Stimulated activated CD8-positive, alpha-beta memory T cell treated with anti-CD3 and anti-CD28 coated beads, Interleukin-2, amount 100 ng/mL, for 1 hour (primary cell): ENCODE results near the gene SYNPO2.
"Not testable (repeated sequence)": the region's sequence is repeated elsewhere in the genome, so short reads cannot be mapped to it uniquely, and the experiment has no call there.

Experiments used
- DNase-seq, 2 donors: peaks; one replicate each; pipeline ENCODE4 v3.0.0-alpha.2; 2020; ENCODE audit warnings: low read depth in 2 of 2

Gene SYNPO2

GRCh38 chr4:118997601-118998000 lies 108.9 kb downstream of the SYNPO2 start:
- no peak for DNase-seq

GRCh38 chr4:118999919-119000318 lies 111.3 kb downstream of the SYNPO2 start:
- DNase-seq = no peak

- no peak for DNase-seq
Measured at GRCh38 chr4:119000400-119000799, 111.7 kb downstream of the SYNPO2 start.

- DNase-seq = no peak
Measured at GRCh38 chr4:119002476-119002875, 113.8 kb downstream of the SYNPO2 start.

GRCh38 chr4:119003001-119003400 lies 114.3 kb downstream of the SYNPO2 start:
- DNase-seq = not testable (repeated sequence)

GRCh38 chr4:119005928-119006460 lies 117.3 kb downstream of the SYNPO2 start:
- no peak for DNase-seq

- DNase-seq = no peak
Measured at GRCh38 chr4:119008761-119009160, 120.1 kb downstream of the SYNPO2 start.

- DNase-seq = not testable (repeated sequence)
Measured at GRCh38 chr4:119010221-119010620, 121.6 kb downstream of the SYNPO2 start.

- DNase-seq = no peak
Measured at GRCh38 chr4:119010909-119011606, 122.4 kb downstream of the SYNPO2 start.

- no peak for DNase-seq
Measured at GRCh38 chr4:119011607-119011988, 122.9 kb downstream of the SYNPO2 start.

GRCh38 chr4:119014658-119015057 lies 126.0 kb downstream of the SYNPO2 start:
- DNase-seq = no peak

GRCh38 chr4:119016636-119017035 lies 128.0 kb downstream of the SYNPO2 start:
- DNase-seq = no peak

GRCh38 chr4:119017636-119018035 lies 129.0 kb downstream of the SYNPO2 start:
- no peak for DNase-seq

- no peak for DNase-seq
Measured at GRCh38 chr4:119020158-119020557, 131.5 kb downstream of the SYNPO2 start.

GRCh38 chr4:119022520-119022919 lies 133.9 kb downstream of the SYNPO2 start:
- not testable (repeated sequence) for DNase-seq

GRCh38 chr4:119024102-119024501 lies 135.4 kb downstream of the SYNPO2 start:
- no peak for DNase-seq

GRCh38 chr4:119025420-119025819 lies 136.8 kb downstream of the SYNPO2 start:
- DNase-seq = no peak

- DNase-seq = no peak
Measured at GRCh38 chr4:119025916-119026661, 137.4 kb downstream of the SYNPO2 start.

- DNase-seq = no peak
Measured at GRCh38 chr4:119026662-119027444, 138.2 kb downstream of the SYNPO2 start.

GRCh38 chr4:119027811-119028210 lies 139.2 kb downstream of the SYNPO2 start:
- DNase-seq = no peak

- DNase-seq = no peak
Measured at GRCh38 chr4:119028296-119028695, 139.6 kb downstream of the SYNPO2 start.

- no peak for DNase-seq
Measured at GRCh38 chr4:119029847-119030535, 141.3 kb downstream of the SYNPO2 start.
